ENCODE data around the gene RAP1GAP. TPM values are rescaled to one million over a fixed set of nuclear protein-coding genes. Genes with fewer than 3 reads are reported as not detected.

The RAP1GAP gene
- total and polyA plus RNA-seq, 9 of the 15 experiments (the other 6 are each of a cell fraction or from before 2014, with no cell fraction given), result 0.29 to 30.2 (median 19.2) TPM

DNA sequence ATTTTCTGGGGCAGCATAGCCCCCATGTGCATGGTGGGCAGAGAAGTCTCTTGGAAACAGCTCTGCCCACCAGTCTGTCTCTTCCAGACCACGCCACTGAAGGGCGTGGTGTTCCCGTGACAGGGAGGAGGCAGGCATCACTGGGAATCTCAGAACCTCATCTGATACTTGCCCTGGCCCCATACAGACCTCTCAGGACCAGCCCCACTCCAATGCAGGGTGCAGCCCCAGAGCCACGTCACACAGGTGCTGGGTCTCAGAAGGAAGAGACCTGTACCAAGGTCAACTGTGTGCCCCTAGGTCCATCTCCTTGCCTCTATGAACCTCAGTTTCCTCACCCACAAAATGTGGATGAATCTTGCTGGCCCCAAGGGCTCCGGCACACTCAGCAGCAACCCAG lies 7.3 kb downstream of the RAP1GAP start:
- FAIRE-seq, result no peak
- Histone ChIP-seq H4K20me1 (replicated peaks; ENCODE audit: control insufficient read depth, insufficient read depth, low read length) (peaks cover 30% of the 10 kb centered on the region), H2AFZ (ENCODE audit: low read depth, low read length) (no peak overlapping the region), H3K9me3 (replicated peaks; ENCODE audit: control insufficient read depth, insufficient read depth, low read depth, low read length) (no peaks in the 10 kb centered on the region), H3K4me1 (replicated peaks in 1 of 2; ENCODE audit: control insufficient read depth in 2 of 2, insufficient read depth in 2 of 2, low read length in 2 of 2) (peaks cover 10 to 34% of the 10 kb centered on the region in 2 experiments; a peak in 4 of 5 replicates), H3K4me2 (ENCODE audit: insufficient read depth, low read length) (no peak overlapping the region), H3K4me3 (no peak overlapping the region), H3K9me1 (ENCODE audit: control insufficient read depth, insufficient read depth, low read length) (peaks cover 5% of the 10 kb centered on the region), H3K9ac (ENCODE audit: insufficient read depth in 1 of 2, low read depth in 2 of 2, low read length in 2 of 2) (no peak overlapping the region), H3K27me3 (ENCODE audit: control insufficient read depth in 2 of 2, insufficient read depth in 2 of 2, low read length in 2 of 2) (no peaks in the 10 kb centered on the region), H3K36me3 (ENCODE audit: control insufficient read depth, insufficient read depth, low read length) (peaks cover 4% of the 10 kb centered on the region; the same call in 1 of the 3 replicates), H3K79me2 (ENCODE audit: control insufficient read depth, insufficient read depth, low read length) (no peaks in the 10 kb centered on the region), H3K27ac (ENCODE audit: extremely low read depth, low read depth, low read length) (no peak overlapping the region)
- CTCF ChIA-PET (ENCODE audit: low intra/inter-chr PET ratio), result interaction anchor here (0.6 kb wide), 1 partner anchor 99 kb away, joined by 3 read pairs; no protein-coding TSS in a partner anchor
- ATAC-seq, result no peak
- POLR2A ChIA-PET, result interaction anchor here (0.6 to 1.5 kb wide), 5 partner anchors 8 to 215 kb away, joined by 3 to 6 read pairs (median 3); no protein-coding TSS in a partner anchor
- in situ Hi-C loops (cut with MboI), result loop anchor here (25.0 kb wide), 1 partner anchor 150 kb away; the partner anchor contains the start of gene ALPL
- BruUV-seq (replicated peaks), result no TSS peak
- intact Hi-C loops (cut with micrococcal nuclease), result no loop called here
- no peak for DNase-seq (ENCODE audit: extremely low read depth in 1 of 4, low spot score in 3 of 4)
- TF ChIP-seq FOXP1 (CRISPR knock-in tag; IDR thresholded peaks at IDR 0.05), result no peak
- TF ChIP-seq, protein P1, sequence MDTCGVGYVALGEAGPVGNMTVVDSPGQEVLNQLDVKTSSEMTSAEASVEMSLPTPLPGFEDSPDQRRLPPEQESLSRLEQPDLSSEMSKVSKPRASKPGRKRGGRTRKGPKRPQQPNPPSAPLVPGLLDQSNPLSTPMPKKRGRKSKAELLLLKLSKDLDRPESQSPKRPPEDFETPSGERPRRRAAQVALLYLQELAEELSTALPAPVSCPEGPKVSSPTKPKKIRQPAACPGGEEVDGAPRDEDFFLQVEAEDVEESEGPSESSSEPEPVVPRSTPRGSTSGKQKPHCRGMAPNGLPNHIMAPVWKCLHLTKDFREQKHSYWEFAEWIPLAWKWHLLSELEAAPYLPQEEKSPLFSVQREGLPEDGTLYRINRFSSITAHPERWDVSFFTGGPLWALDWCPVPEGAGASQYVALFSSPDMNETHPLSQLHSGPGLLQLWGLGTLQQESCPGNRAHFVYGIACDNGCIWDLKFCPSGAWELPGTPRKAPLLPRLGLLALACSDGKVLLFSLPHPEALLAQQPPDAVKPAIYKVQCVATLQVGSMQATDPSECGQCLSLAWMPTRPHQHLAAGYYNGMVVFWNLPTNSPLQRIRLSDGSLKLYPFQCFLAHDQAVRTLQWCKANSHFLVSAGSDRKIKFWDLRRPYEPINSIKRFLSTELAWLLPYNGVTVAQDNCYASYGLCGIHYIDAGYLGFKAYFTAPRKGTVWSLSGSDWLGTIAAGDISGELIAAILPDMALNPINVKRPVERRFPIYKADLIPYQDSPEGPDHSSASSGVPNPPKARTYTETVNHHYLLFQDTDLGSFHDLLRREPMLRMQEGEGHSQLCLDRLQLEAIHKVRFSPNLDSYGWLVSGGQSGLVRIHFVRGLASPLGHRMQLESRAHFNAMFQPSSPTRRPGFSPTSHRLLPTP (IDR thresholded peaks at IDR 0.05; ENCODE audit: borderline replicate concordance, extremely low read depth, insufficient read length), result no peak
- no peak for TF ChIP-seq POLR2H (tag; IDR thresholded peaks at IDR 0.05; ENCODE audit: low read depth)
- no peak for TF ChIP-seq NFIC (IDR thresholded peaks at IDR 0.05)
- TF ChIP-seq BHLHE40 (IDR thresholded peaks at IDR 0.05; ENCODE audit: low read length), result no peak
- 43% methylated on average over 5 of the region's 5 CpGs for WGBS (ENCODE audit: insufficient coverage, low coverage, missing lambda C conversion rate)

All from K562 (cell line).